Hypothalamus (tissue), 51 donors: ENCODE data around the gene SELENOO.
A peak's percentile ranks its signal among the peaks of the same experiment; 100 is the strongest.

Experiments used
- DNase-seq, 51 donors: peaks; one replicate each; lab custom pipeline; 2025; lab: John Stamatoyannopoulos, UW

The SELENOO gene

GRCh38 chr22:50226063-50226874 lies 25.5 kb downstream of the SELENOO start:
- DNase-seq, result no peak

GRCh38 chr22:50226875-50227165 lies 26.0 kb downstream of the SELENOO start:
- no peak for DNase-seq

GRCh38 chr22:50227579-50228215 lies 26.9 kb downstream of the SELENOO start:
- no peak for DNase-seq

- no peak for DNase-seq
Measured at GRCh38 chr22:50228366-50228765, 27.6 kb downstream of the SELENOO start.

- DNase-seq, result no peak
Measured at GRCh38 chr22:50229370-50229769, 28.6 kb downstream of the SELENOO start.

- no peak for DNase-seq
Measured at GRCh38 chr22:50232481-50233151, 31.8 kb downstream of the SELENOO start.

GRCh38 chr22:50233223-50233622 lies 32.4 kb downstream of the SELENOO start:
- DNase-seq, result no peak

- DNase-seq, result no peak
Measured at GRCh38 chr22:50236731-50237409, 36.1 kb downstream of the SELENOO start.

GRCh38 chr22:50238755-50239154 lies 37.9 kb downstream of the SELENOO start:
- DNase-seq, result no peak

- no peak for DNase-seq
Measured at GRCh38 chr22:50242406-50242949, 41.7 kb downstream of the SELENOO start.

- DNase-seq, result peak in 1 of 51 donors; percentile 38
Measured at GRCh38 chr22:50243685-50244419, 43.0 kb downstream of the SELENOO start.

- peak; percentile 60 to 98 (median 90) for DNase-seq
Measured at GRCh38 chr22:50244420-50245213, 43.8 kb downstream of the SELENOO start, which contains the start of gene TUBGCP6. Gene TUBGCP6, minus strand, starts transcription at chr22:50245023. Its CDS starts 564 bp downstream, at chr22:50244459.

- peak in 1 of 51 donors; percentile 50 for DNase-seq
Measured at GRCh38 chr22:50245214-50246072, 44.6 kb downstream of the SELENOO start.

GRCh38 chr22:50246242-50247175 lies 45.7 kb downstream of the SELENOO start:
- DNase-seq, result no peak

- peak in 13 of 51 donors; percentile 3 to 53 (median 19) for DNase-seq
Measured at GRCh38 chr22:50247748-50248147, 46.9 kb downstream of the SELENOO start.

GRCh38 chr22:50248196-50249081 lies 47.6 kb downstream of the SELENOO start:
- no peak for DNase-seq
